DMS53 treated with DMSO at 0.1 percent for 48 hours (cell line): Measurements from ENCODE around the gene FAM50A.
"Not testable (repeated sequence)": the region's sequence is repeated elsewhere in the genome, so short reads cannot be mapped to it uniquely, and the experiment has no call there.

Experiments
- DNase-seq: peaks from one replicate; lab custom pipeline; 2025; ENCODE audit not compliant: unreplicated experiment; lab: John Stamatoyannopoulos, UW

Gene FAM50A

DNA sequence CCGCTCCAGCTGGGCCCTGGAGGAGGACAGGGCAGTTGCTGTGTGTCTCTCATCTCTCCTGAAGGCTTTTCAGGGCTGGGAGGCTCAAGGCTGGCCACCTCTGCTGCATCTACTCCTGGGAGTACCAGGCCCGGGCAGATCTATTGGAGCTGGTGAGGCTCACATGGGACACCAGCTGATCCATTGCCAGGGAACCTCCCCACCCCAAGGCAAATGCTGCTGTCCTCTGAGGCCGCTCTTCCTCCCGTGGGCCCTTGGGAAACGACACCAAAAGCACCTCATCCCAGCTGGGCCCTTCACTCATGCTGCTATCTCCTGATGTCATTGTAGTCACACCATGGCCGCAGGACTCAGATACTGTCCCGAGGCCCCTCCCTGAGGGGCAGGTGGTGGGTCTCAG, 38.8 kb downstream of the FAM50A start:
- no peak for DNase-seq

DNA sequence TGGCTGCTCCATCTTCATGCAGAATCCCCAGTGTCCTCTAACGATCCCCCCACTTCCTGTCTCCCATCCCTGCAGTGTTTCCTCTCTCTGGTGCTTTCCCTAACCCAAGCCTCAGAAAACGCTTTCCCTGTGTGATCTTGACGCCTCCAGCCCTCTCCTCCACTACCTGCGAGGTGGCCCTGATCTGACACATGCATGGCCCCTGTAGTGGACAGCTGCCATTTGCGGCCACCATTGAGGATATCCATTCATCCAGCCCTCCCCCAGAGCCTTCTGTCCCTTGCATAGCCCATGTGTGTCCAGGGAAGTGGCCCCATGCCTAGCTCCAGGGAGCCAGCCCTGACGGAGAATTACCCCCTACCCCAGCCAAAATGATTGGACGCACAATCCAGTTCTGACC, 39.4 kb downstream of the FAM50A start:
- no peak for DNase-seq

DNA sequence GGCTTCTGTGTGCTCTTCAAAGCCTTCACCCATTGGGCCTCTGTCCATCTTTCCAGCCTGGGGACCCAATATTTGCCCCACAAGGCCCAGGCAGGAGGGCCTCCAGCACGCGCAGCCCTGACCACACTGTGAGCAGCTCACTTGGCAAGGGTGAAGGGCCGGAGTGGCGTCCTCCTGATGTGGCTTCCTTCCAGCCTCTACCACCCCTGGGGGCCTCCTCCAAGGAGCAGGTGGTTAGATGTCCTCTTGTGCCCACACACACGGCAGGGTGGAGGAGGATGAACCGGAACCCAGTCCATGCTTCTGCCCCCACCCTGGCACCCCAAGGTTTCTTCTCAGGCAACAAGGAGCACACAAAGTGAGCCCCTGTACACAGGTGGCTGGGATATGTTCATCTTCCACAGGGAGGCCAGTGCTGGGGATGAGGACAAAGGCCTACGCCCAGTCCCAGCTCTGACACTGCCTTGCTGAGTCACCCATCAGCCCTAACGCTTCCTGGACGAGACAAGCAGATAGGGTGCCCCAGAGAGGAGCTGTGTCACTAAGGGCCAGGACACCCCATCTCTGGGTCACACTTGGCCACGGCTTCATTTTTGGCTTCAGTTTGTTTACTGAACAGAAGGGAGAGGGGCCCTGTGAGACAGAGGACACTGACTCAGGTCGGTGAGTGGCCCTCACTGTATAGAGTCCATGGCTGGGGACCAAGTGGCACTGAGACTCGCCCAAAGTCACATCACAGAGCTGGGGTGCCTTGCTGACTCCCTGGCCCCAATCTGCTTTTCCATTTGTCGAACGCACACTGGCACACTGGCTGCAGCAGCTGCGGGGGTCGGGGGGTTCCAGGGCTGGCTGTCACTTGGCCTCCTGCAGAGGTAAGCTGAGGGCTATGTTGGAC, 40.6 kb downstream of the FAM50A start:
- no peak for DNase-seq

DNA sequence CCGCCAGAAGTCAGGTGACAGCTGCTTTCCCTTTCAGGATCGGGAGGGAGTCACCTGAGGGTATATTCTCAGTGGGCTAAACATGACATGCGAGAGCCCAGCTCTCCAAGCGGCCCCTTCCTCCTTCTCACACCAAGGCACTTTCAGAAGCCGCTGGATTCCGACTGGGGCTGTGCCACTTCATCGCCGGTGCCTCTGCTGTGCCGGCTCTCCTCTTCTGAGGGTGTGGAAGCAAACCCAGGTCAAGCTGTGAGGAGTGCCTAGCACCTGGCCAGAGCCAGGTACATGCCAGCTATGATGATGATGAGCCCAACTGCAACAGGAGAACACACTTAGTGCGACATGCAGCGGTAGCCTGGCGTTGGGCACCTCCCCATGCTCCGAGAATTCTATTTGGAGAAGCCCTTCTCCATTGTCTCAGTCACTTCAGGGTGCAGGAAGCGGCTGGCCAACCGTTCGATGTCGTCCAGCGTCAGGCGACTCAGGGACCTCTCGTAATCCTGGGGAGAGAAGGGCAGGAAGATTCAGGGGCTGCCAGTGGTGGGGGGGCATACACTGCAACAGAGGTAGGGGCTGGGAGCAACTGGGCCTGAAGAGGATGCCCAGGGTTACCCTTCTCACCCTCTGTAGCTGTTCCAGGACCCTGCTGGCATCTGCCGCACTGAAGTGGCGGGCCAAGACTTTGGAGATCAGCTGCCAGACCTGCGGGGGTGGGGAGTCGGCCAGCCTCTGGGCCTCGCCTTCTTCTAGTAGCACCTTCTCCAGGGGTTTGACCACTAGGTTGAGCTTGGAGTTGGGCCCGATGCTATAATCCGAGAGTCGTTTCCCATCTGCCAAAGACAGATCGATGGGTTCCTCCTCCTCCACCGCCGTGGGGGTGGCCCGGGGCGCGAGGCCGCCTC, 41.5 kb downstream of the FAM50A start:
- DNase-seq: no peak

DNA sequence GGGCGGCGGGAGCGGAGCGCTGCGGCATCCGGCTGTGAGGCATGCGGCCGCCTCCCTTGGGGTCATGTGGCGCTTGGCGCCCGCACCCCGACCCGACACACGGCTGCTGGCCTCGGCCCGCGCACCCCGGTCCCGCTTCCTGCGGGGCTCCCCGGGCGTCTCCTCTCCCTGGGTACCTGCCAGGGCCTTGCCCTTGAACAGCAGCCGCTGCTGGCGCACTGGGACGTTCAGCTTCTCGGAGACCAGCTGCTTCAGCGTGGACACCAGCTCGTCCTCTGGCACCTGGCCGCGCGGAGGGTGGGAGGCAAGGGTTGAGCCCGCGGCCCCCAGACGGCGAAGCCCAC, 42.1 kb downstream of the FAM50A start:
- no peak for DNase-seq

DNA sequence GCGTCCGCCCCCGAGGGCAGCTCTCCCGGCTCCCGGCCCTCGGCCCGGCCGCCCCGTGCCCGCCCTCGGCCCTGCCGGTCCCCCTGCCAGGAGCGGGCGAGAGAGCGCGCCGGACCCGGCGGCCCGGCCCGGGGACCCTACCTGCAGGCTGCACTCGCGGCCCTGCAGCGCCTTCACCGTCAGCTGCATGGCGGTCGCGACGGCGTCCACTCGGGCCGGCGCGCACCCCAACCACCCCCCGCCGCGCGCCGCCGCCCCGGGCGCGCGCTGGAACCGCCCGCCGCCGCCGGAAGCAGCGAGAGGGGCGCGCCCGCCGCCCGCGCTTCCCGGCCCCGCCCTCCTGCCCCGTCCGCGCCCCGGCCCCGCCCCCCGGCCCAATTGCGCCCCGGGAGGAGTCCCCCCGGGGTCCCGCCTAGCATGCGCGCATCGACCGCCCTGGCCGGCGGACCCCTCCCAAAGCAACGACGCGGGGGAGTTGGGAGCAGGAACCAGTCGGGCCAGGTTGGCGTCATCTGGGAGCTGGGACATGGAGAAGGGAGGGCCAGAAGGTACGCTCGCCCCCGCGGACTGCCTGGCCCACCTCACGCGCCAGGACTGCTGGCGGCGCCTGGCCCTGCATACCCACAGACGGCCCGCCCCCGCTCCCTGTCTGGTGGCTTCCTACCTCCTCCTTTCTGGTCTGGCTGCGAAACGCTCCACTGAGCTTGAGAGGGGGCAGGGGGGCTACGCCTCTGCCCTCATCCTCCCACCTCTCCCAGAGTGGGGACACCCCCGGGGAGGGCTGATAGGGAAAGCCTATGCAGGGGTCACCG, 42.7 kb downstream of the FAM50A start, which contains the start of gene UBL4A:
Gene UBL4A (minus strand): TSS at position 220 of the 812 bp plus-strand sequence. CDS start 31 bp downstream, at position 189.
- DNase-seq: peak; percentile 16

DNA sequence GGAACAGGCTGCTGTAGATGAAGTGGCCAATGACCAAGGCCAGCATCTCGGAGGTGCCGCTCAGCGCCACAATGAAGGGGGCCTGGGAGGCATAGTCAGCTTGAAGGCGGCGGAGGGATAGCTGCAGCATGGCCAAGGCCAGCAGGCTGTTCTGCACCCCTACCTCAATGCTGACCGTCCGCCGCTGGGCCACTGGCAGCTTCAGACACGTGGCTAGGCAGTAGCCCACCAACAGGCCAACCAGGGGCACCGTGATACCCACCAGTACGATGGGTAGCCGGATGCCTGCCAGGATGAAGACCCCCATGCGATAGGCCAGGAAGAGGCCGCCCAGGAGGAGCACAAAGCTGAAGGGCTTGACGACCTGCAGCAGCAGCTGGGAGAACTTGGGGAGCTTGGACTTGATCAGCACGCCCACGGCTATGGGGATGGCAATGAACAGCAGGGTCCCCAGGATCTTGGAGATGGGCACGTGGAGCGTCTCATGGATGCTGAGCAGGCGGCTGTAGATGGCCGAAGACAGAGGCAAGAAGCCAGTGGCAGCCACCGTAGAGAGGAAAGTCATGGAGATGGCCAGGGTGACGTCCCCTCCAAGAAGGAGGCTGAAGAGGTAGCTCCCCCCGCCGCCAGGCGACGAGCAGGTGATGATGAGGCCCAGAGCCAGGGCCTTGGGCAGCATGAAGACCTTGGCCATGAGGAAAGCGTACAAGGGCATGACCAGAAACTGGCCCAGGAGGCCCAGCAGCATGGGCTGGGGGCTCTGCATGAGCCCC, 43.8 kb downstream of the FAM50A start:
- no peak for DNase-seq

DNA sequence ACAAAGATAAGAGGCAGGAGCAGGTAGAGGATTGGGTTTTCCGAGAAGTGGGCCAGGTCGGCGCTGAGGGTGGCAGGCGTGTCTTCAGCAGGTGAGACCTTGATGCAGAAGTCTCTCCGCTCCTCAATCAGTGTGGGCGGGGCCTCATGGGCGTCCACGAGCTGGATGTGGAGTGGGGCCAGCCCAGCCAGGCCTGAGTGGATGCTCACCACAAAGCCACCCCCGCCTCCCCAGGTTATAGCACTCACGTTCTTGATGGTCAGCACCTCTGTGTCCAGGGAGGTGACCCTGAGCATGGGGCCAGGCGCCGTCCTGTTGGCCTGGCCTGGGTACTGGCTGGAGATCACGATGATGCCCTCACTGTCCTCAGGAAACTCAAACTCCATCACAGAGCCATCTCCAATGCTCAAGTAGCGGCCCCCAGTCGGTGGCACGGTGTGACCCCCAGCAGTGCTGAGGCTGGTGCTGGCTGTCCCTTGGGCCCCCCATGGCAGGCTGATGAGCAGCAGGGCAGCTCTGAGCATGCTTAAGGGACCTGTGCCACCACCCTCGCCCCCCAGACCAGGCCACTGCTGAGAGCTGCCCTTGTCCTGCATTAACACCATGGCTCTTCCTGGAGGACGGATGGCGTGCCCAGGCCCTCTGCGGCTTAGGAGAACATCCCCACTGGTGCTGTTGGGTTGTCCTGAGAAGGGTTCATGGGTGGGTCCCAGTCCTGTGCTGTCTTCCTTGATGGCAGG, 44.6 kb downstream of the FAM50A start:
- DNase-seq: no peak

DNA sequence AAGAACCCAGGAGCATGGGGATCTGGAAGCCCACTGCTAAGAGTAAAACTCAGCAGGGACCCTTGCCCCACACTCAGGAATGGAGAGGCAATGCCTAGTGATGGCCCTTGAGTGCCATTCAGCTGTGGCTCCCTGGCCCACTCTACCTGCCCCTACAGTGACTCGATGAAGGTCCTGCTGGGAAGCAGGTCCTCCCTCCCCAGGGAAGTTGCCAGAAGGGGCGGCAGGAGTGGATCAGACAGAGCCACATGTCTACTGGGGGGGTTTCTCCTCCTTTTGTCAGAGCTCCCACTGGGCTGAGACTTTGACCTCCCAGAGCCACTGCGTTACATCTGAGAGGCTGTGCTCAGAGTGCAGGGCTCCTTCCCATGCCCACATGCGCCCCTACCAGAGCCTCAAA, 45.2 kb downstream of the FAM50A start:
- DNase-seq: no peak

DNA sequence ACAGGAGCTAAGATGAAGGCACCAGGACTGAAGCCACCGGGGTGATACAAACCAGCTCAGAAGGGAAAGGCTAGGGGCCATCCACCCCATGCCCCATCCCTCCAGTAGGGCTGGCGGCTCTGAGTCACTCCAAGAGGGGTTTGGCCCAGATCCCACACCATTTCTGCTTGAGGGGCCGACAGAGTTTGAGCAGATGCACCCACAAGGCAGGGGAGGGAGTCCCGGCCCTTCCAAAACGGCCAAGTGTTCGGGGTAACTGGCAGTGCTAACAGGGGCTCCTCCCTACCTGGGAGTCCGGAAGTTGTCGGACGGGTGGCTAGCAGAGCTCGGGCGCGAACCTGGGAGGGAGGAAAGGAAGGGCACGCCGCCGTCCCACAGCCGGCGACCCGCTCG, 46.1 kb downstream of the FAM50A start:
- no peak for DNase-seq

DNA sequence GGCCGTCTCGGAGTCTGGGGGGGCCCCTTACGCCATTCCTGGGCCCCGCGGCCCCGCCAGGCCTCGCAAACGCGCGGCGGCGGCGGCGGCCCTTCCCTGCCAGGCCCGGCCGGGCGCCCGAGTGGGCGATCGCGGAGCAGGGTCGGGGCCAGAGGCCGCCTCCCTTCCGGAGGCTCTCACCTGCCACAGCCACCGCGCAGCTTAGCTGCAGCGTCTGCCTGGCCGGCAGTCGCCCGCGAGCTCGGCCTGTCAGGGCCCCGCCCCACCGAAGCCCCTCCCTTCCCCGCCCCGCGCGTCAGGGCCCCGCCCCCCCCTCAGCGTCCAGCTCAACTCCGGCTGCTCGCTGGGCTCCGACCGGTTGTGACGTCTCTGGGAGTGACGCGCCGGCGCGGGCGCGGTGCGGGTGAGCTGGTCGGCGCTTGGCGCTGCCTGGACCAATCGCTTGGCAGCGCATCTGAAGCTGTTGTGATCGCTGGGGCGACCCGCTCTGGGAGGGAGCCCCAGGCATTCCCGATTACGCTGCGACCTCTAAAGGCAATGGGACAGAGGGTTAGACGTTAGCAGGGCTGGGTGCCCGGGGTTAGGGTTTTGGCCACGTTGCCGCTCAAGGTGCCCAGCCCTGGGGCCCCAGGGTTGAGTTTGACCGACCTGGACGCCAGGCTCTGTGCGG, 46.6 kb downstream of the FAM50A start, which contains the start of gene SLC10A3:
Gene SLC10A3 (minus strand): TSS at position 216 of the 670 bp plus-strand sequence. CDS start 1,689 bp downstream, outside the sequence.
- peak; percentile 65 for DNase-seq

DNA sequence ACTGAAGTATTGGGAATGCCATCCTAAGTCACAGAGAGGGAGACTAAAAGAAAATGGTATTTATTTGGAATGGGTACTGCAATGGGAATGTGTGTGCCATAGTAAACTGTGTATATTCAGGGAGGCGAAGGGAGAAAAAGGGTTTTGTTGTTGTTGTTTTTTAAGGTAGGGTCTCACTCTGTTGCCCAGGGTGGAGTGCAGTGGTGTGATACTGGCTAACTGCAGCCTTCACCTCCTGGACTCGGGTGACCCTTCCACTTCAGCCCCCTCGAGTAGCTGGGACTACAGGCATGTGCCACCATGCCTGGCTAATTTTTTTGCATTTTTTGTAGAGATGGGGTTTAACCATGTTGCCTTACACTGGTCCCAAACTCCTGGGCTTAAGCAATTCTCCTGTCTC, 50.8 kb downstream of the FAM50A start:
- no peak for DNase-seq

DNA sequence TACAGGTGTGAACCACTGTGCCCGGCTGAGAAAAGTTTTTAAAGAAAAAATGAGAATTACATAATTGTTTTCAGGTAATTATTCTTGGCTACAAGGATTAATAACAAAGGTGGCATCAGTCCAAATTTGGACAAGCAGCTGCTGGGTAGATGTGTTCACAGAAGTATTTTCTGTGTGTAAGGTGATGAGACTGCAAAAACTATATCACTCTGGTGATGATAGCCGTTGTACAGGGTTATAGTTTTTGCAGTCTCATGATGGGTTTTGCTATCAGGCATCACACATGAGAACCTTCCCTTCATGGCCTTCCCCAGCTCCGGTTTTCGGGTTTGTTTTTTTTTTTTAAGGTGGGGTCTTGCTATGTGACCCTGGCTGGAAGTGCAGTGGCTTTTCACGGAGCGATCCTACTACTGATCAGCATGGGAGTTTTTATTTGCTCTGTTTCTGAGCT, 51.6 kb downstream of the FAM50A start:
- DNase-seq: no peak

DNA sequence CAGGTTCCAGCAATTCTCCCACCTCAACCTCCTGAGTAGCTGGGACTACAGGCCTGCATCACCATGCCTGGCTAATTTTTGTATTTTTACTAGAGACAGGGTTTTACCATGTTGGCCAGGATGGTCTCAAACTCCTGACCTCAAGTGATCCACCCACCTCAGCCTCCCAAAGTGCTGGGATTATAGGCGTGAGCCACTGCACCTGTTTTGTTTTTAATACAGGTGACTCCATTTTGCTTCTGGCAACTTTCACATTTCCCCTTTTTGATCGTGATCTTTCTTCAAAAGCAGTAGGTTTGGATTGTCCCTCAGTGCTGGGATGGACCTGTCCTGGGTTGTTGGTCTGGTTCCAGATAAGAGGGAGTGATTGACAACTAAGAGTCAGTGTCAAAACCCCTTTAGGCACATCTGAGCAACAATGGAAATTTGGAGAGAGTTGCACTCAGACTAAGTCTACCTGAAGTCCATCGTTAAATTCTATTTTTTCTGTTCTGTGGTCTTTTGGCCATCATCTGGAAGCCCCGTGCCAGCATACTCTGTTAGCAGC, 52.7 kb downstream of the FAM50A start:
- DNase-seq: not testable (repeated sequence)
